GM23338 (cell line): ENCODE data around the gene MYO3B. TPM values are rescaled to one million over a fixed set of nuclear protein-coding genes. Genes with fewer than 3 reads are reported as not detected.

Source experiments
- ATAC-seq: fragments of 200-7000 bp; cut with Tn5 transposase; 3 replicates; pipeline ENCODE4 v1.9.1; 2020
- DNase-seq: peaks from one replicate; pipeline ENCODE4 v3.0.0-alpha.2; 2015; ENCODE audit warnings: low spot score
- H2AFZ ChIP-seq: fragments of 200-600 bp; sonication (generic); 2 replicates; pipeline ENCODE4 v1.8.0; 2016; ENCODE audit warnings: antibody characterized with exemption, mild to moderate bottlenecking, moderate library complexity
- H3F3A ChIP-seq: fragments of 200-600 bp; sonication (generic); replicated peaks from 2 replicates; pipeline ENCODE4 v1.8.0; 2017; ENCODE audit warnings: antibody characterized with exemption, mixed run types, low read depth
- H3K27ac ChIP-seq: fragments of 200-600 bp; sonication (generic); 2 replicates; pipeline ENCODE4 v1.6.1; 2016; ENCODE audit warnings: low read depth
- H3K27me3 ChIP-seq: fragments of 200-600 bp; sonication (generic); 2 replicates; pipeline ENCODE4 v1.8.0; 2016; ENCODE audit warnings: mild to moderate bottlenecking, mixed run types, moderate library complexity; ENCODE audit not compliant: insufficient read depth
- H3K36me3 ChIP-seq: fragments of 200-600 bp; sonication (generic); 2 replicates; pipeline ENCODE4 v1.8.0; 2016; ENCODE audit warnings: mild to moderate bottlenecking; ENCODE audit not compliant: insufficient read depth
- H3K4me1 ChIP-seq: fragments of 200-600 bp; sonication (generic); 2 replicates; pipeline ENCODE4 v1.8.0; 2016; ENCODE audit warnings: mild to moderate bottlenecking, moderate library complexity; ENCODE audit not compliant: insufficient read depth
- H3K4me2 ChIP-seq: fragments of 200-600 bp; sonication (generic); 2 replicates; pipeline ENCODE4 v1.7.1; 2017; ENCODE audit warnings: mixed run types
- H3K4me3 ChIP-seq: fragments of 200-600 bp; sonication (generic); 2 replicates; pipeline ENCODE4 v1.6.1; 2016; ENCODE audit warnings: mixed run types
- H3K79me2 ChIP-seq: fragments of 200-600 bp; sonication (generic); replicated peaks from 2 replicates; pipeline ENCODE4 v1.8.0; 2017; ENCODE audit warnings: mild to moderate bottlenecking; ENCODE audit not compliant: insufficient read depth
- H3K9me2 ChIP-seq: fragments of 200-600 bp; sonication (generic); 2 replicates; pipeline ENCODE4 v1.8.0; 2017; ENCODE audit not compliant: insufficient read depth
- H4K20me1 ChIP-seq: fragments of 200-600 bp; sonication (generic); replicated peaks from 2 replicates; pipeline ENCODE4 v1.8.0; 2017; ENCODE audit warnings: mild to moderate bottlenecking; ENCODE audit not compliant: insufficient read depth
- H3K27ac Mint-ChIP-seq: 2 replicates; pipeline ENCODE4 v1.8.0; 2020; ENCODE audit warnings: inconsistent platforms, mild to moderate bottlenecking, moderate library complexity, mixed read lengths
- H3K27me3 Mint-ChIP-seq: 3 replicates; pipeline ENCODE4 v1.8.0; 2022; ENCODE audit warnings: low read depth, mild to moderate bottlenecking, moderate library complexity, mixed read lengths, inconsistent platforms; ENCODE audit not compliant: insufficient read depth, poor library complexity
- H3K36me3 Mint-ChIP-seq: 3 replicates; pipeline ENCODE4 v1.8.0; 2021; ENCODE audit warnings: low read depth, mild to moderate bottlenecking, inconsistent platforms, moderate library complexity, mixed read lengths
- H3K4me1 Mint-ChIP-seq: 3 replicates; pipeline ENCODE4 v1.8.0; 2020; ENCODE audit warnings: mild to moderate bottlenecking, inconsistent platforms, mixed read lengths
- H3K4me3 Mint-ChIP-seq: 3 replicates; pipeline ENCODE4 v1.8.0; 2021; ENCODE audit warnings: moderate library complexity, mild to moderate bottlenecking, inconsistent platforms, mixed read lengths
- H3K9me3 Mint-ChIP-seq: 3 replicates; pipeline ENCODE4 v1.8.0; 2020; ENCODE audit warnings: moderate library complexity, mild to moderate bottlenecking, inconsistent platforms, mixed read lengths
- CREB1 ChIP-seq: fragments of 250-450 bp; sonication (Bioruptor Pico); IDR thresholded peaks from 2 replicates; pipeline ENCODE4 v1.5.0; 2020; ENCODE audit warnings: low read depth, mild to moderate bottlenecking, moderate library complexity
- CTCF ChIP-seq, 2 experiments: fragments of 200-600 bp in 1 of 2; sonication (generic) in 1 of 2; conservative IDR thresholded peaks; 2 replicates each; pipeline versions ENCODE4 v1.5.1 to v1.6.1; 2016 to 2017; ENCODE audit warnings: antibody characterized with exemption in 2 of 2, low read depth in 2 of 2, mild to moderate bottlenecking in 2 of 2, moderate library complexity in 1 of 2
- EZH2 ChIP-seq: fragments of 200-600 bp; sonication (generic); IDR thresholded peaks from one replicate; pipeline ENCODE4 v1.8.0; 2017; ENCODE audit warnings: antibody characterized with exemption, mild to moderate bottlenecking, low read depth; ENCODE audit not compliant: unreplicated experiment
- EZH2phosphoT487 ChIP-seq: fragments of 200-600 bp; sonication (generic); IDR thresholded peaks from one replicate; pipeline ENCODE4 v1.8.1; 2018; ENCODE audit warnings: antibody characterized with exemption; ENCODE audit not compliant: unreplicated experiment
- JUNB ChIP-seq: IDR thresholded peaks from one replicate; pipeline ENCODE4 v1.6.1; 2016; ENCODE audit warnings: antibody characterized with exemption; ENCODE audit not compliant: unreplicated experiment
- NANOG ChIP-seq: IDR thresholded peaks from 2 replicates; pipeline ENCODE4 v1.6.1; 2016; ENCODE audit warnings: antibody characterized with exemption, borderline replicate concordance
- POLR2AphosphoS5 ChIP-seq: IDR thresholded peaks from 2 replicates; pipeline ENCODE4 v1.6.1; 2016; ENCODE audit warnings: antibody characterized with exemption, low read depth
- REST ChIP-seq: IDR thresholded peaks from one replicate; pipeline ENCODE4 v1.6.1; 2018; ENCODE audit warnings: antibody characterized with exemption; ENCODE audit not compliant: unreplicated experiment
- STAT1 ChIP-seq: IDR thresholded peaks from one replicate; pipeline ENCODE4 v1.6.1; 2016; ENCODE audit warnings: antibody characterized with exemption; ENCODE audit not compliant: unreplicated experiment
- ZNF114 ChIP-seq: fragments of 250-450 bp; sonication (Bioruptor Pico); IDR thresholded peaks from 2 replicates; pipeline ENCODE4 v1.5.0; 2020; ENCODE audit warnings: mild to moderate bottlenecking, moderate library complexity
- ZNF331 ChIP-seq: fragments of 250-450 bp; sonication (Bioruptor Pico); IDR thresholded peaks from 2 replicates; pipeline ENCODE4 v1.5.0; 2020; ENCODE audit warnings: low read depth, mild to moderate bottlenecking, moderate library complexity
- ZNF462 ChIP-seq: fragments of 250-450 bp; sonication (Bioruptor Pico); IDR thresholded peaks from 2 replicates; pipeline ENCODE4 v1.5.0; 2020; ENCODE audit warnings: mild to moderate bottlenecking, moderate library complexity
- polyA plus RNA-seq: library from polyadenylated mRNA; unstranded; fragments of >200 nt; fragmentation: Nextera tagmentation; extraction: Ambion mirVana; gene quantifications from 2 replicates; pipeline ENCODE4 v1.2.1, GENCODE V29; 2016
- total RNA-seq: library from RNA; depleted of rRNA; stranded (reverse); fragments of >200 nt; shearing (Covaris generic); gene quantifications from 2 replicates; pipeline ENCODE4 v1.2.3, GENCODE V29; 2014

MYO3B gene
- total and polyA plus RNA-seq, 2 experiments from 2014 or later, result 0.42 TPM; not detected in 1

GRCh38 chr2:170148161-170148560 lies 29.8 kb upstream of the MYO3B start:
- H3K4me3 Mint-ChIP-seq, result no peak overlapping the region
- H3K27me3 Mint-ChIP-seq, result peaks cover 6% of the 10 kb centered on the region
- no peaks in the 10 kb centered on the region for H3K4me1 ChIP-seq

More at GRCh38 chr2:170148161-170148560, 29.8 kb upstream of the MYO3B start:
- Mint-ChIP-seq H3K4me1 (no peaks in the 10 kb centered on the region; the same call in 2 of the 3 replicates), H3K36me3 (peaks cover 13% of the 10 kb centered on the region), H3K27ac (no peak overlapping the region), H3K9me3 (peaks cover 13% of the 10 kb centered on the region)
- ATAC-seq (no peak), DNase-seq (no peak)
- Histone ChIP-seq H3K9me2 (no peaks in the 10 kb centered on the region), H3K36me3 (peaks cover 5% of the 10 kb centered on the region; the same call in 1 of the 2 replicates), H2AFZ (0 out of 2 replicates have a peak overlapping the region, but pooled peaks have one; percentile 32), H4K20me1 (no peaks in the 10 kb centered on the region), H3K27me3 (no peaks in the 10 kb centered on the region), H3K4me2 (no peak overlapping the region), H3K79me2 (no peaks in the 10 kb centered on the region), H3K27ac (no peak overlapping the region), H3F3A (no peaks in the 10 kb centered on the region), H3K4me3 (no peak overlapping the region)
- TF ChIP-seq POLR2AphosphoS5 (no peak), EZH2phosphoT487 (no peak), CTCF (conservative IDR thresholded peaks at IDR 0.05; ENCODE audit: low read depth in 2 of 2) (no peak), ZNF114 (CRISPR knock-in tag) (no peak), REST (no peak), ZNF462 (CRISPR knock-in tag) (no peak), NANOG (no peak), STAT1 (no peak), JUNB (no peak), EZH2 (no peak), CREB1 (CRISPR knock-in tag) (no peak), ZNF331 (CRISPR knock-in tag) (no peak)
